ENCODE measurements around the gene CHPT1. TPM values are rescaled to one million over a fixed set of nuclear protein-coding genes. Genes with fewer than 3 reads are reported as not detected.

CHPT1 gene
- total and polyA plus RNA-seq, 9 of the 15 experiments (the other 6 are each of a cell fraction or from before 2014, with no cell fraction given): 15.3 to 210 (median 91.9) TPM

- FAIRE-seq (no peak), ATAC-seq (no peak), DNase-seq (ENCODE audit: extremely low read depth in 1 of 4, low spot score in 3 of 4) (no peak)
- peaks cover 17% of the 10 kb centered on the region for H3K79me2 ChIP-seq (ENCODE audit: control insufficient read depth, insufficient read depth, low read length)
- ChIA-PET CTCF (ENCODE audit: low intra/inter-chr PET ratio) (no interaction called here), POLR2A (interaction anchor here (0.7 to 0.9 kb wide), 3 partner anchors 15 to 699 kb away, joined by 3 to 5 read pairs (median 3); no protein-coding TSS in a partner anchor)
- no peaks in the 10 kb centered on the region for H3K9me3 ChIP-seq (replicated peaks; ENCODE audit: control insufficient read depth, insufficient read depth, low read depth, low read length)
- no peaks in the 10 kb centered on the region for H4K20me1 ChIP-seq (replicated peaks; ENCODE audit: control insufficient read depth, insufficient read depth, low read length)
- no peak overlapping the region for H3K4me3 ChIP-seq
- H3K9ac ChIP-seq (ENCODE audit: insufficient read depth in 1 of 2, low read depth in 2 of 2, low read length in 2 of 2): no peak overlapping the region
- intact Hi-C loops (cut with micrococcal nuclease): no loop called here
- H3K4me1 ChIP-seq (replicated peaks in 1 of 2; ENCODE audit: control insufficient read depth in 2 of 2, insufficient read depth in 2 of 2, low read length in 2 of 2): peaks cover 0 to 2% of the 10 kb centered on the region in 2 experiments; a peak in 1 of 5 replicates
- H3K9me1 ChIP-seq (ENCODE audit: control insufficient read depth, insufficient read depth, low read length): no peaks in the 10 kb centered on the region
- BruUV-seq (replicated peaks): no TSS peak
- H2AFZ ChIP-seq (ENCODE audit: low read depth, low read length): no peak overlapping the region
- TF ChIP-seq MYC (IDR thresholded peaks at IDR 0.05; ENCODE audit: low read depth, low read length): no peak
- TF ChIP-seq MYC (CRISPR knock-in tag; IDR thresholded peaks at IDR 0.05; ENCODE audit: borderline replicate concordance, low read depth): no peak
- TF ChIP-seq GABPA (tag; conservative IDR thresholded peaks at IDR 0.05; ENCODE audit: low read depth): no peak
- peaks cover 85% of the 10 kb centered on the region for H3K36me3 ChIP-seq (ENCODE audit: control insufficient read depth, insufficient read depth, low read length)
- no peak overlapping the region for H3K4me2 ChIP-seq (ENCODE audit: insufficient read depth, low read length)
- in situ Hi-C loops (cut with MboI): no loop called here
- H3K27ac ChIP-seq (ENCODE audit: extremely low read depth, low read depth, low read length): no peak overlapping the region
- H3K27me3 ChIP-seq (ENCODE audit: control insufficient read depth in 2 of 2, insufficient read depth in 2 of 2, low read length in 2 of 2): no peaks in the 10 kb centered on the region
Measured at GRCh38 chr12:101720118-101720517, 22.7 kb downstream of the CHPT1 start.

GRCh38 chr12:101722392-101722791, 25.0 kb downstream of the CHPT1 start:
- FAIRE-seq: no peak
- no peaks in the 10 kb centered on the region for H3K4me1 ChIP-seq (replicated peaks in 1 of 2; ENCODE audit: control insufficient read depth in 2 of 2, insufficient read depth in 2 of 2, low read length in 2 of 2)
- H3K36me3 ChIP-seq (ENCODE audit: control insufficient read depth, insufficient read depth, low read length): peaks cover 86% of the 10 kb centered on the region
- no peak overlapping the region for H3K4me2 ChIP-seq (ENCODE audit: insufficient read depth, low read length)
- CTCF ChIA-PET (ENCODE audit: low intra/inter-chr PET ratio): no interaction called here
- BruUV-seq (replicated peaks): no TSS peak
- ATAC-seq: no peak
- no peak overlapping the region for H2AFZ ChIP-seq (ENCODE audit: low read depth, low read length)
- 95% methylated on average over 4 of the region's 4 CpGs for WGBS (ENCODE audit: insufficient coverage, low coverage, missing lambda C conversion rate)
- no peaks in the 10 kb centered on the region for H3K27me3 ChIP-seq (ENCODE audit: control insufficient read depth in 2 of 2, insufficient read depth in 2 of 2, low read length in 2 of 2)
- in situ Hi-C loops (cut with MboI): no loop called here
- H4K20me1 ChIP-seq (replicated peaks; ENCODE audit: control insufficient read depth, insufficient read depth, low read length): no peaks in the 10 kb centered on the region
- H3K9me1 ChIP-seq (ENCODE audit: control insufficient read depth, insufficient read depth, low read length): no peaks in the 10 kb centered on the region
- H3K79me2 ChIP-seq (ENCODE audit: control insufficient read depth, insufficient read depth, low read length): no peaks in the 10 kb centered on the region; the same call in 2 of the 3 replicates
- no peak for DNase-seq (ENCODE audit: extremely low read depth in 1 of 4, low spot score in 3 of 4)
- no peak overlapping the region for H3K27ac ChIP-seq (ENCODE audit: extremely low read depth, low read depth, low read length)
- POLR2A ChIA-PET: no interaction called here
- no peaks in the 10 kb centered on the region for H3K9me3 ChIP-seq (replicated peaks; ENCODE audit: control insufficient read depth, insufficient read depth, low read depth, low read length)
- no peak overlapping the region for H3K4me3 ChIP-seq
- H3K9ac ChIP-seq (ENCODE audit: insufficient read depth in 1 of 2, low read depth in 2 of 2, low read length in 2 of 2): no peak overlapping the region
- intact Hi-C loops (cut with micrococcal nuclease): no loop called here
- no peak for TF ChIP-seq TBP (optimal IDR thresholded peaks at IDR 0.05; ENCODE audit: low read depth, low read length)
- TF ChIP-seq KLF1 (tag; IDR thresholded peaks at IDR 0.05): no peak
- TF ChIP-seq NFIX (CRISPR knock-in tag; IDR thresholded peaks at IDR 0.05; ENCODE audit: low read depth): no peak
- no peak for TF ChIP-seq CREB1 (IDR thresholded peaks at IDR 0.05)
- no peak for TF ChIP-seq CREB1 (CRISPR knock-in tag; IDR thresholded peaks at IDR 0.05)
- no peak for TF ChIP-seq SRF (CRISPR knock-in tag; IDR thresholded peaks at IDR 0.05)
- TF ChIP-seq BCLAF1 (IDR thresholded peaks at IDR 0.05; ENCODE audit: borderline replicate concordance in 1 of 2, control insufficient read depth in 1 of 2, low read depth in 2 of 2, low read length in 1 of 2): no peak
- TF ChIP-seq L3MBTL2 (IDR thresholded peaks at IDR 0.05): no peak
- no peak for TF ChIP-seq GTF2F1 (IDR thresholded peaks at IDR 0.05; ENCODE audit: low read depth, low read length)
- no peak for TF ChIP-seq ZNF224 (CRISPR knock-in tag; IDR thresholded peaks at IDR 0.05)
- no peak for TF ChIP-seq NCOA4 (IDR thresholded peaks at IDR 0.05; ENCODE audit: partially characterized antibody)
- TF ChIP-seq MXI1 (IDR thresholded peaks at IDR 0.05; ENCODE audit: low read depth, low read length): no peak

All from K562 (cell line).